OCI-M2 (cell line): ENCODE results near the gene MYO1E.

Source experiments
- DNase-seq: peaks from one replicate; lab custom pipeline; 2025; ENCODE audit not compliant: unreplicated experiment; lab: John Stamatoyannopoulos, UW

Gene MYO1E

GRCh38 chr15:59237119-59237855 is 135.4 kb downstream of the MYO1E start:
- no peak for DNase-seq

GRCh38 chr15:59236394-59236793 is 136.3 kb downstream of the MYO1E start:
- DNase-seq: no peak

GRCh38 chr15:59232476-59232875 is 140.2 kb downstream of the MYO1E start:
- DNase-seq: no peak

GRCh38 chr15:59230531-59231055 is 142.1 kb downstream of the MYO1E start:
- no peak for DNase-seq

GRCh38 chr15:59229453-59229852 is 143.2 kb downstream of the MYO1E start:
- no peak for DNase-seq

- no peak for DNase-seq
These were observed 143.7 kb downstream of the MYO1E start for GRCh38 chr15:59229015-59229414.

GRCh38 chr15:59227021-59227420 is 145.7 kb downstream of the MYO1E start:
- no peak for DNase-seq

- DNase-seq: no peak
These were observed 148.2 kb downstream of the MYO1E start for GRCh38 chr15:59224474-59224873.

GRCh38 chr15:59223736-59224135 is 148.9 kb downstream of the MYO1E start:
- DNase-seq: no peak

- no peak for DNase-seq
These were observed 149.6 kb downstream of the MYO1E start for GRCh38 chr15:59222906-59223550.

- DNase-seq: no peak
These were observed 150.9 kb downstream of the MYO1E start for GRCh38 chr15:59221511-59222505.

GRCh38 chr15:59218710-59219109 is 154.0 kb downstream of the MYO1E start:
- DNase-seq: no peak

GRCh38 chr15:59217876-59218498 is 154.7 kb downstream of the MYO1E start:
- DNase-seq: no peak

GRCh38 chr15:59216911-59217310 is 155.8 kb downstream of the MYO1E start:
- no peak for DNase-seq

GRCh38 chr15:59210186-59210585 is 162.5 kb downstream of the MYO1E start:
- no peak for DNase-seq

- no peak for DNase-seq
These were observed 163.9 kb downstream of the MYO1E start for GRCh38 chr15:59208613-59209249.

GRCh38 chr15:59206623-59207183 is 166.0 kb downstream of the MYO1E start, which contains the start of gene LDHAL6B:
Gene LDHAL6B (plus strand): TSS chr15:59206843. CDS start chr15:59206941, 98 bp downstream.
- DNase-seq: no peak

- no peak for DNase-seq
These were observed 166.6 kb downstream of the MYO1E start for GRCh38 chr15:59205839-59206622.

- DNase-seq: no peak
These were observed 169.0 kb downstream of the MYO1E start for GRCh38 chr15:59203657-59204056.
